Stimulated activated CD4-positive, alpha-beta T cell treated with anti-CD3 and anti-CD28 coated beads, Interleukin-2, amount 100 ng/mL, for 48 hours (primary cell): ENCODE data around the gene LYRM4.

Experiments used
- DNase-seq, 2 donors: peaks; one replicate each; pipeline ENCODE4 v3.0.0-alpha.2; 2020

The LYRM4 gene

DNA sequence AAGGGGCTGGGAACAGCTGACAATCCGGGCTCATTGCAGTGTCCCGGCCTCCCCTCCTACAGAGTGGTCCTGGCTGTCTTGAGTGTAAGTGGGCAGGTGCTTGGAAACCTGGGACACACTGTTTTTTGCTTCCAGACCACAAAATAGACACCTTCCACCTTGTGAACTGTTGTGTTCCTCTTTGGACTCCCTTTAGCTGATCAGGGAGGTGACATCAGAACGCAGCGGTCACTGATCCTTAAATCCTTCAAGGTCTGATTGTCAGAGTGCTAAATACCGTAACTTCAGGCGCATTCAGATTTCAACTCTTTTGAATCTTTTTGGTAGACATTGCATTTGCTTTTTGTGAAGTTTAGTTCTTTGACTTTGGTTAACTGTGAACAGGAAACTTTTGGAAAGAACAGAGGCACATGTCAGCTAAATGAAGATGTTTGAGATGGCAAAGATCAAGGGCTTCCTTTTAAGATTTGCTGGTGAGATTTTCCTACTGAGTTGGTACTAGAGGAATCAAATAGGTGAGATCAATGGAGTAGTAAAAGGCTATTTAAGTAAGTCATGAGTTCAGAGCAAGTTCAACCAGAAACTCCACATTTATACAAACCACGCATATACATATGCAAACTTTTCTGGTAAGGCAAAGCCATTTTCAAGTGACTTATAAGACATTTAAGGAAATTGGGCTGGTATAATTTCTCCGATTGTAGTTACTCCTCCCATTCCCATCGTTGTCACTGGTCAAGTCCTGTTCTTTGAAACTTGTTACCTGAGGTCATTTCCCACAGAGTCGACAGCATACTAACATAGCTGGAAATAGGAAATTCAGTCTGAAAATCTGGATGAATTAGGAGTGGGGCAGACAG is 169.3 kb downstream of the LYRM4 start:
- no peak for DNase-seq

DNA sequence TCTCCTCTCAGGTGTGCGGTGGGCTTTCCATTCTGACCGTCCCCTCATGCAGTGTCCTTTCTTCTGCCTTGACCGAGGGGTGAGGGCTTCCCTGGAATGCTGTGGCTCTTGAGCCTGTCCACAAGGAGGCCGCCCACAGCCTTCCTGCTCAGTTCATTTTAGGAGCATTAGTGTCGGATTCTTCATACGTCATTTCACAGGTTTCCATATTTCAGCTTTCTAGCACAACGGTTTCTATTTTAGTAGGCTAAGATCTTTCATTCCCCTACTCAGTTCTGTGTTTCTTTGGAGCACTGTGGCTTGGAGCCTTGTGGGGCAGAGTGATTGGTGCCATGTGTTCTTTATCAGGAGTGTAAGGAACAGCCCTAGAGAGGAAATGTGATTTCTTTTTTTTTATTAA is 170.1 kb downstream of the LYRM4 start:
- no peak for DNase-seq

DNA sequence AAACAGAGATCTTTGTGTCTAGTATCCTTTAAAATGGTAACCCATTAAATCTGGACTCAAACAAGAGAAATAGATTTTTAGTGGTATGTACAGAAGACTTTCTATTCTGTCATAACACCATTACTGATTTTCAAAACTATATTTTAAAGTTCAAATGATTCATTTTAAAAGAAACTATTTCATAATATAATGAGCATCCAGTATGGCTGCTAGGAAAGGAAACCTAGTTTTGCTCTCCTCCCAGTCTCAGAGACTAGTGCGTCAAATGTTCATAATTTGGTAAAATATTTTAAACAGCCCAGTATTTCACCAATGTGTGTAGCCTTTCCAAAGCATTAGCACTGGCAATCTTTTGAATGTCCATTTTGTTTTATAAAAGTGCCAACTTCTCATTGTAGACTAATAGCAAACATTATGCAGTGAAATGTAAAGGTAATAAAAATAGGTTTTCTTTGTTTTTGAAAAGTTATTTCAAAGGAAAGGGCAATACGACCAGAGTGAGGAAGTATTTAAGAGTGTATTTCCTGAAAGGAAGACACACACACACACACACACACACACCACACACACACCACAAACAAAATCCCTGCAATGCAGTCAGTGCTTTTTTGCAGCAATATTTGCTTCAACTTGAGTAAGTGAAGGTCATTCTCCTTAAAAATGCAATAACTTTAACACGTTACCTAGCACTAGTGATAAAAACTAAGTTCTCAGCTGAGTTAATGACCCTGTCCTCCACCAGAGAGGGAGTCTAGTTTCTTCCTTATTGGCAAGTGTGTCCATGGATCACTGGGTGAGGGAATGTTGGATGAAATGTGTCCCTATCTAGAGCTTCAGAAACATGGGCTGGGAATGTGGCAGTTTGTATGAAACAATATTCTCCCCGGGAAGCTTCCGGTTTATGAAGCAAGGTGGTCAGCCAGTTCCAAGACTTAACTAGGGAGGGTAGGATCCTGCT is 171.0 kb downstream of the LYRM4 start:
- no peak for DNase-seq

DNA sequence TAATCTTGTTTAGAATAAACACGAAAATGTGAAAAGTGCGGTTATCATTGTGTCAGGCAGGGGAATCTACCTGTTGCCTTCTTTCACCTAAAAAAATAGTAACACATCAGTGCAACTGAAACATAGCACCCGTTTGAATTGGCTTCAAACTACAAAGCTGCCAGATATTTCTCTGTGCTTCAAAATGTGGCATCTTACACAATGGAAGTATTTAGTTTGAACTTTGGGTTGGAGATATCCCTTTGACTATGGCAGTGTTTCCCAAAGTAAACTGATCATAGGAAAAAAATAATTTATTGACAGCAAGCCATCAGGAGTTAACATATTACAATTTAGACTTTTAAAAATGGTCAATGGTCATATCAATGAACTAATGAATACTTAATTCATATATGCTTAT is 172.0 kb downstream of the LYRM4 start:
- no peak for DNase-seq

DNA sequence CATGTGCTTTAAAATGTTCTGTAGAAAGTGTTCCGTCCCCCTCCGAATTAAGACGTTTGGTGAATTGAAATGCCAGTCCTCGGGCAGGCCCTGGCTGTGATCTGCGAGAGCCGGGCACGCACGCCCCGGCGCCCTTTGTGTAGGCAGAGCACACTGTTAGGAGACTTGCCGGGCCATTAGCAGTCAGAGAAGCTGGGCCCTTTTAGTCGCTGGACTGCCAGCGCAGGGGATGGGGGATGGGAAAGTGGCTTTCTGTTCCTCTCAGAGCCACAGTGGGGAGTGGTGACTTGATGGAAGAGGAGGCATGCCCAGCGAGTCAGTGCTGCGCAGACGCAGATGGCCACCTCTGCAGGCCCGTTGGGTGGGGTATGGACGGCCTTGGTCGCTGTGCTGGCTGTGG is 173.4 kb downstream of the LYRM4 start:
- no peak for DNase-seq

DNA sequence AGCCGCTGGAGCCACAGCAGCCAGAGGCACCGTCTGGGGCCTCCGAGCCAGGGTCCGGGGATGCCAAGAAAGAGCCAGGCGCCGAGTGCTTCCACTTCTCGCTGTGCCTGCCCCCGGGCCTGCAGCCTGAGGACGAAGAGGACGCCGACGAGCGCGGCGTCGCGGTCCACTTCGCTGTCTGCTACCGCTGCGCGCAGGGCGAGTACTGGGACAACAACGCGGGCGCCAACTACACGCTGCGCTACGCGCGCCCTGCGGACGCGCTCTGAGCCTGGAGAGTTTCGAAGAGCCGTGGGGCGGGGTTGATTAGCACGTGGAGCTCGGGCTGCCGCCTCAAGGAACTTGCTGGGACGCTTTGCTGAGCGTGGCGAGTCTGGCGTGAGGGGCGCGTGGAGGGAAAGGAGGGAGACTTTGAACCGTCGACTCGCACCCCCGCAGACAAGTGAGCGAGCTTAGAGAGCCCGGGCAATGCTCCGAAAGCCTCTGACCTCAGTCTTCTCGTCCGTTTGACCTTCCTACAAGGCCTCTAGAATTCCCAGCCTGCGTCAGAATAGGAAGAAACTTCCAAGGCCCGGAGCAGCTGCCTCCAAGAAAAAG is 174.4 kb downstream of the LYRM4 start:
- DNase-seq: no peak

DNA sequence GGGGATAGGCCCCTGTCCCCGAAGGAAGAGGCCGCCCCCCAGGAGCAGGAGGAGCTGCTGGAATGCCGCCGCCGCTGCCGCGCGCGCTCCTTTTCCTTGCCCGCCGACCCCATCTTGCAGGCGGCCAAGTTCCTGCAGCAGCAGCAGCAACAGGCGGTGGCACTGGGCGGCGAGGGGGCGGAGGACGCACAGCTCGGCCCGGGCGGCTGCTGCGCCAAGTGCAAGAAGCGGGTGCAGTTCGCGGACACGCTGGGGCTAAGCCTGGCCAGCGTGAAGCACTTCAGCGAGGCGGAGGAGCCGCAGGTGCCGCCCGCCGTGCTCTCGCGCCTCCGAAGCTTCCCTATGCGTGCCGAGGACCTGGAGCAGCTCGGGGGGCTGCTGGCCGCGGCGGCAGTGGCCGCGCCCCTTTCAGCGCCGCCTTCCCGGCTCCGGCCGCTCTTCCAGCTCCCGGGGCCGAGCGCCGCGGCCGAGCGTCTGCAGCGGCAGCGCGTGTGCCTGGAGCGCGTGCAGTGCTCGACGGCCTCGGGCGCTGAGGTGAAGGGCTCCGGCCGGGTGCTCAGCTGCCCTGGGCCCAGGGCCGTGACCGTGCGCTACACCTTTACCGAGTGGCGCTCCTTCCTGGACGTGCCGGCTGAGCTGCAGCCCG is 175.0 kb downstream of the LYRM4 start:
- no peak for DNase-seq

DNA sequence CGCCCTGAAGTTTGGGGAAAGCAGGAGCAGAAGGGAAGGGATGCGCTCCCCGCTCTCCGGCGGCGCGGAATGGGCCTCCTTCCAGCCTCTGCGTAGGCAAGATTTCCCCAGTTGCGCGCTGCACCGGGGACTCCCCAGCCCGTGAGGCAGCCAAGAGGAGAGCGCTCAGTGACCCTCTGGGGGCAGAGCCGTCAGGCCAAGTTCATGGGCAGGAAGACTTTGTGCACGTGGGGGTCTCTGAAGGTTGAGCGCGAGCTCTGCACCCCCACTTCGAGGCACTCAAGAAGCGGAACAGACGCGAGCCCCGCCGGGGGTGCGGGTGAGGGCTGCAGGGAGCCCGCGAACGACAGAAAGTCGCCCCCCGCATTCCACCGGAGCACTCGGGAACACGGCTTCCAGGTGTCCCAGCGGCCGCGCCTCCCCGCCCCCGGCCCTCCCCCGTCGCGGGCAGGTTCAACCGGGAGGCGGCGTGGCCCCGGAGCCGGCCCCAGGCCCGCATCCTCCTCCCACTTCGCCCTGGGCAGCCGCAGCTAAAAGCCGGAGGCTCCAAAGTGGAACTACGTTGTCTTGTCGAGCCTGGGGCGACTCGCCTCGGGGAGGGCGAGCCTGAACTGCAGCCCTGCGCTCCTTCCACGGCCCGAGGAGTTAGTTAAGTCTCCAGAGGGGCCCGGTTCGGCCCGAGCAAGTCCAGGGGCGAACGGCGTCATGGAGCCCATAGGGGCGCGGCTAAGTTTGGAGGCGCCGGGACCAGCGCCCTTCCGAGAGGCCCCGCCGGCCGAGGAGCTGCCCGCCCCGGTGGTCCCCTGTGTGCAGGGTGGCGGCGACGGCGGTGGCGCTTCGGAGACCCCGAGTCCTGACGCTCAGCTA is 175.7 kb downstream of the LYRM4 start, which contains the start of gene PPP1R3G:
Gene PPP1R3G (plus strand): TSS at position 561 of the 867 bp plus-strand sequence. CDS start 145 bp downstream, at position 706.
- DNase-seq: no peak

DNA sequence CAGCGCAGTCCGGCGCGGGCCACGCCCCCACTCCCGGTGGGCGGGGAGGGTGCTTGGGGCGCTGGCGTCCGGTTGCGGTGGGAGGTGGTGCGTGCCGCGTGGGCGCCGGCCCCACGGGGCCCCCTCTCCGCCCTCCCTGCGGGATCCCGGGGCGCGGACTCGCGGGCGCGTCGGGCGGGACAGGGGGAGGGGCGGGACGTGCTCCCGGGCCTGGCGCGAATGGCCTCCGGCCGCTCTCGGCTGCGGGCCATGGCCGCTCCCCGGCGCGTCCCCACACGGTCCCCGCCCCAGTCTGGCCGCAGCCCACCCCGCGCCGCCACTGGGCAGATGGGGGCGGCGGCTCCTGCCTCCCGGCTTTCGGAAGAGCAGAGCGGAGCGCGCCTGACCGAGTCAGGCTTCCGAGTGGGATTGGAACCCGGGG is 176.4 kb downstream of the LYRM4 start:
- DNase-seq: no peak

DNA sequence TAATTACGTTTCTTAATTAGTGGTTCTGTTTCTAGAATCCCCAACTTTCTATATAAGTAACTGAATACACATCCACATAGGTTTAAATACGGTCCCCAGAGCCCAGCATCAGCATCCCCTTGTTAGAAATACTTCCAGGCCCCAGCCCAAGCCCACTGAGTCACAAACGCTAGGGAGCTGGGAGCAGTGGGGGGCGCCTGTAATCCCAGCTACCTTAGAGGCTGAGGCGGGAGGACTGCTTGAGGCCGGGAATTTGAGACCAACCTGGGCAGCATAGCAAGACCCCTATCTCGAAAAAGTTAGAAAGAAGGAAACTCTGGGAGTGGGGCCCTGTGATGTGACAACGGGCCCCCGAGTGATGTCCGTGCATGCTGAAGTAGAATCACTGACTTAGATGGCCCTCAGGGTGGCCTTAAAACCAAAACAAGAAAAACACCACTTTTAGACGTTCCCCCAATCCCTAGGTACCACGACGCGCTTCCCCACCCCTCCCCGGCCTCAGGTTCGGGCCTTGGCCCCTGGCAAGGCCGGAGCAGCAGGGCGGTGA is 176.9 kb downstream of the LYRM4 start:
- DNase-seq: no peak

DNA sequence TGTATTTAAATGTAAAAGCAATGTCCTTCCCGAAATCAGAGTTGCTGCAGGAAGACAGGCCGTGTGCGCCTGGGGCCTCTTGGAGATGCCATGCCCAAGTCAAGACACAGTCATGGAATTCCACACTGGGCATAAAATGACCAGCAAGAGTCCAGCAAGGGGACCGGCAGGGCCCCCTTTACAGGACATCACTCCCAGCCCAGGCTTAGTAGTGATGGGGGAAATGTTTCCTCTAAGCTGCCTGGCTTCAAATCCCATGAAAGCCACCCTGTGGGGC is 177.5 kb downstream of the LYRM4 start:
- no peak for DNase-seq

DNA sequence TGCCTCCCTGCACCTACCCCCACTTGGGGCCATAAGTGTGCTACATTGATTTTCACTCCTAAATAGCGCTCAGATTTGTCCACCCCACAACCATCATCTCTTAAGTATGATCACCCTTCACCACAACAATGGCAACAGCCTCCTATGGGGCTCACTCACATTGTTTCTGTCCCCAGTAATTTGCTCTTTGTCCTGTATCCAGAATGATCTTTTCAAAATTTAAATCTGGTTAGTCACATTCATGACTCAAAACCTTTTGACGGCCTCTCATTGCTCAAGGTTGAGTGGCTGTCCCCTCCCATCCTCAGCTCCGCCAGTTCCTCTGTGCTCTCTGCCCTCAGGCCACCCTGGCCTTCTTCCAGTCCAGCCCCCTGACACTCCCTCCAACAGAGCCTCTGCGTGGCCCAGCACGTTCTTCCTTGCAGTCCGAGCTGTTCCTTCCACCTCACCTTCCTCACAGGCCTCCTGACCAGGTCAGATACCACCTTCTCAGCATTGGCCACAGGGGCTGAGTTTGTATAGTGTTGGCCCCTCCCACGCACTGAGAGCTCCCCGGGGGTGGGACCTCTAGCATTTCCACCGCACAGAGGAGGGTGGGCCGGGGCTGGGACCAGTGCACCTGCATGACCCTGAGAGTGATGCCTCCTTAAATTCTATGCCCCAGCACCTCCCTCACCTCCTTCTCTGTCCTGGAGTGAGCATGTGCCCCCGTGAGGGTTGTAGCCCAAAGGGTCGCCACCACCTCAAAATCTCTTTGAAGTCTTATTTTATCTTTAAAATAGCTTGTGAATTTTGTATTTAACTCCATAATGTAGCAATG is 178.1 kb downstream of the LYRM4 start:
- no peak for DNase-seq

DNA sequence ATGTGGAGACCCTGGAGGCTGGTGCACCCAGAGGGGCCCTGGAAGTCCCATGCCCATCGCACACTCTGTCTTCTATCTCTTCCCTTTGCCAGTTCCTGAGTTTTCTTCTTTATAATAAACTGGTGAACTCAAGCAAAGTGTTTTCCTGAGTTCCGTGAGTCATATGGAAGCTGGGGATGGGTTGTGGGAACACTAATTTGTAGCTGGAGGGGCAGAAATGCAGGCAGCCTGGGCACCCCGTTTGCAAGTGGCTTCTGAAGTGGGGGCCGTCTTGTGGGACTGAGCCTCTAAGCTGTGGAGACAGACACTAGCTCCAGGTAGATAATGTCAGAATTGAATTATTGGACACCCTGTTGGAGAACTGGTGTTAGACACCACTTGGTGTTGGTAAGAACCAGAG is 178.8 kb downstream of the LYRM4 start:
- no peak for DNase-seq

DNA sequence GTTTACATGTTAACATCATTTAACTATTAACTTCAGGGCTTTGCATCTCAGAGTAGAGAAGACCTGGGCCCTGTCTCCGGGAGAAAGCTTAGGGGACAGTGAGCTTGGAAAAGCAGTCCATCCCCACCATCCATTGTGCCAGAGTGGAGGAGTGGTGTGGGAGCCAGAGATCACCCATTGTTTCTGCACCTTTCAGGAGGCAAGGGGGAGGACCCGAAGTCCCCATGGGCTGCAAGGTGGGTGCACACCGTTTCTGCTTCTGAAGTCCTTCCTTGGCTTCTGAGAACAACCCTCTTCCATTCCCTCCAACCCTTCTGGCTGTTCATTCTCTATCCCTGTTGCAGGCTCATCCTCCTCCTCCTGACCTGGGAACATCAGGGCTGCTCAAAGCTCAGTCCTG is 179.6 kb downstream of the LYRM4 start:
- no peak for DNase-seq

DNA sequence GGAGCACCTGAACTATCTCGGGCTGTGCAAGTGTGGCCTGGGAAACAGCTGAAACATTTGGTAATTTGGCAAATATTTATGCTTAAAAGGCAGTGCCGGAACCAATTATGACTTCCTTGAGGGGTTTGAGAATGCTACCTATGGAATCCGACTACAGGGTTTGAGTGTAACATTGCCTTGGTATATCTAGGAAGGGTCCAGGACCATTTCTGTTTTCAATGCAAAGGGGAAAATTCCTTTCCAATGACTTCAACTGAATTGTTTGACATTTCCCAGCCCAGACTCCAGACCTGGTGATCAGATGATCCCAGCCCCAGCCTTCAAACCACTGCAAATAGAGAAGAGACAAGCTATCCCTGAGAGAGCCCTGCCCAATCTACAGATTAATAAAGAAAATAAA is 180.2 kb downstream of the LYRM4 start:
- no peak for DNase-seq

DNA sequence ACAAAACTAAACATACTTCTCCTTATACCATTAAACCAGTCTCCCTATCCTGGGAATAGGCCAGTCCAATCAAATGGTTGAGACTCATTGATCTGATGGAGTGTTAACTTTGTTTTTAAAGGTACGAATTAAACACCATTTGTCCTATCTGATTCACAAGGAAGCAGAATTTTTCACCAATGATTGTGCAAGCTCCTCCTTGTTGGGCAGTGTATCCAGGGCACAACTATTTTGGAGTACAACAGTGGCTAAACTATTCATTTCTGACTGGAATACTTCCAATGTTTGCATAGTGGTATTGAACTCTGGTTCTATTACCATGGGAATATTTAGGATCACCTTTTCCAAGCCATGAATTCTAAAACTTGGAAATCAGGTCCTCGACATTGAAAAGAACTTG is 181.1 kb downstream of the LYRM4 start:
- DNase-seq: no peak

DNA sequence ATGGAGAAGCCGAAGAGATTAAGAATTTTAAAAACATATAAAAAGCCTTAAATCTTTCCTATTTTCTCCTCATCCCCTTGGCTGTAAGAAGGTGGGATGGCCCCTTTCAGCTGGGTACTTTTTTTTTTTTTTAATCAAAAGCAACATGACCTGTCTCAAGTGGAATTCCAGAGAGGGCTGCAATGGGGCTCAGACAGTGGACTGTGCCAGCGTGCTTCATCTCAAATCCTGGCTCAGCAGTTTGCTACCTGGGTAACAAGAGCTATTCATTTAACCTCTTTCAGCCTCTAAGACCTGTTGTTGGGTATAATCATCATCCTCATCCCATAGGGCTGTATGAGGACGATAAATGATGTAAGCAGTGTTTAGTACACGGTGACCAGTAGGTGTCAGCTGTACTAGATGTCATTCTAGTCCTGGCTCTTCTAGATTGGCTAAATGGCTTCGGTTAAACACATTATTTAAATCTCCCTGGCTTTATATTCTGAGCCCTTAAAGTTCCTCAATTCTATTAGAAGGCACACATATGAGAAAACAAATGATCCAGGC is 182.6 kb downstream of the LYRM4 start:
- no peak for DNase-seq

DNA sequence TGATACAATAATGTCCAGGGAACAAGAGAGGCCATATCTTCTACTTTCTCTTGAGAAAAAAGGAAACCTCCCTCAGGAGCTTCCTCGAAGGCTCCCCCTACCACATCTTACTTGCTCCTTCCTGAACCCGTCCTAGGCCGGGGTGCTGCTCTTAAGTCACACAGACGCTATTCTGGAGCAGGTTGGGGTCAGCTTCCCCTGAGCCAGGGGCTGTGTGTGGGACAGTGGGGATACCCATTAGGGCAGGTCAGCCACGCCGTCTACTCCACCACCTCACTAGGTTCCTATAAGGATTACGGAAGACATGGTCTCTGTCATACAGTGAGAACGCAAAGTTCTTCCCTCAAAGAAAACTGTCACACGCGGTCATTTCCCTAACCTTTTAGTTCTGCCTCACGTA is 183.8 kb downstream of the LYRM4 start:
- DNase-seq: no peak

DNA sequence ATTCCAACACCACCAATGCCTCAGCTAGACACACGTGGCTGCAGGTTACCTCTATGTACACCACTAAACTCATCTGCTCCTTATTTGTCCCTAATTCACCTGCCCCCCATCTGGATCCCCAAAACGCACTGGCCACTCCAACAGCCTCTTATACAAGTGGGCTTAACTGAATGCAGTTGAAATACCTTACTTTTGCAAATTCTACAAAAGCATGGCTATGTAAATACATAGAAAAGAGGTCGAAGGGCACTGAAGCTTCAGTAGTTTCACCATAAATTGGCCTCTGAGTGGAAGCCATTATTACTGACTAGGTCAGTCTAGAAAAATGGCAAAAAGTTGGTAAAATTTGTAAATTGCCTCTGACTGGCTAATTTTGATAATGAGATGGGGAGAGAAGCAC is 186.8 kb downstream of the LYRM4 start:
- DNase-seq: no peak

DNA sequence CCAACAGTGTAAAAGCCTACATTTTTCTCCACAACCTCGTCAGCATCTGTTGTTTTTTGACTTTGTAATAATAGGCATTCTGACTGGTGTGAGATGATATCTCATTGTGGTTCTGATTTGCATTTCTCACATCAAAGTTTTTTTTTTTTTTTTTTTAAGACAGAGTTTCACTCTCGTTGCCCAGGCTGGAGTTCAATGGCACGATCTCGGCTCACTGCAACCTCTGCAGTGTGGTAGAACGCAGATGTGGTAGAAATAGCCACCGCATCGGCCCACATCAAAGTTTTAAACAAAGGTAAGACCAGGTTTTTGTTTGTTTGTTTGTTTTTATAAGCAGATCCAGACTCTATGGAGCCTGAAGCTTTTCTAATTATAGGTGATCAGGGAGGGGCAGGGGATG is 188.3 kb downstream of the LYRM4 start:
- DNase-seq: no peak

DNA sequence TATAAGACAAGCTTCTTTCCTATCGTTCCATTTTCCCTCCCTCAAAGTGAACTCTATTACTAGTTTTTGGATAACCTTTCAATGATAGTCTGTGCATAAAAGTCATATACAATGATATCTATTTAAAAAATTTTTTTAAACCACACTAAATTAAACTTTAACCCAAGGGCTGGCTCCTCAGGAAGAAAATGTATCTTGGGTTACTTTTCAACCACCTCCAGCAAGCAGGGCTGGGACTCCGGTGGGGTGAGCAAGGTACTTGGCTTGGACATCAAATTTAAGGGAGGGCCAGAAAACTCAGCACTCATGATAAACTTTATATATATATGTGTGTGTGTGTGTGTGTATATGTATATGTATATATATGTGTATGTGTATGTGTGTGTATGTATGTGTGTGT is 189.5 kb downstream of the LYRM4 start:
- DNase-seq: no peak
